GM21737 (cell line): ENCODE results near the gene RAF1.
"Not testable (repeated sequence)": the region's sequence is repeated elsewhere in the genome, so short reads cannot be mapped to it uniquely, and the experiment has no call there.

Experiments
- ATAC-seq: cut with Tn5 transposase; IDR thresholded peaks from one replicate; pipeline ENCODE4 v1.9.1; 2021; ENCODE audit warnings: mild to moderate bottlenecking, moderate library complexity; ENCODE audit not compliant: unreplicated experiment

Gene RAF1

DNA sequence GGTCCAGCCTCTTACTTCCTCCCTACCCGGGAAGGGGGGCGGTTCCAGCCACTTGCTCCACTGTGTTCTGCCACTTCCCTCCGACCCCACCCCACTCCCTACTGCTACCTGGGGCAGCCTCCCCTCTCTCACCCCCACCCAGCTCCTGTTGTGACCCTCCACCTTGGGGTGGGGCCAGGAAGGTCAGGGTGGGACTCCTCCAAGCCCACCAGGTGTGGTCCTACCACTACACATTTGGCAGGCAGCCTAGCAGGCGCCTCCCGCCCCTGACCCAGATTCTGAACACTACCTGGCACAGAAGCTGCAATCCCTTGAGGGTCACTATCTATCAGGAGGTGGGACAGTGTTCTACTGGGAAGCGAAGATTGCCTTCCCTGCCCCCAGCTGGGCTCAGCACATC, 13.7 kb upstream of the RAF1 start:
- no peak for ATAC-seq

DNA sequence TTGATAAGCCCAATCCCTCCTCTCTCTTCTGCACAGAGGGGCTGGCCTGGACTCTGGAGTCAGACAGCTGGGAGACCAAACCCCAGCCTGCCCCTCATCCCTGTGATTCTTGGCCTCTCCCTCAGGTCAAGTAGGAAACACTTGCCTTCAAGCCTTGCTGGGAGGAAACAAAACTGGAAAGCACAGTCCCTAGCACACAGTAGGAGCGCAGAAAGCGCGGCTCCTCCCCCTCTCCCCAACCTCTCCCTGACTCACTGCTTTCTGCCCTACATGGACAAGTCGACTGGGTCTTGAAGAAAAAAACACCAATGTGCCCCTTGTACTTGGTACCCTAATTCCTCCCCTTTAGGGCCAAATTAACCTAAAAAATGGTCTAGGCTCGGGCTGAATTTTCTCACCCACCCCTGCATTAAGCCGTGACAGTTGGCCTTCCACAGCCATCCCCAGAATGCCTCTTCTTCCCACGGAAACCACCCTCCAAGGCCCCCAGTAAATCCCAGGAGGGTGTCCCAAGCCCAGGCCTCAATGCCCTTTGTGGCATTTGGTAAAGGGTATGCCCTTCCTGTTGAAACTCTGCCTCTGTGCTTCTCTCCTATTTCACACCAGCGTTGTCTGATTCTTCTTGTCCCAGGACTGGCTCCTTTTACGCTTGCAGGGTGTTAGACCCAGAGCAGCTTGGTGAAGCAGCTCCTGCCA, 11.3 kb upstream of the RAF1 start:
- ATAC-seq, result no peak

GRCh38 chr3:12673956-12674736, 10.2 kb upstream of the RAF1 start:
- not testable (repeated sequence) for ATAC-seq

- no peak for ATAC-seq
Measured at GRCh38 chr3:12671120-12671450, 7.2 kb upstream of the RAF1 start.

DNA sequence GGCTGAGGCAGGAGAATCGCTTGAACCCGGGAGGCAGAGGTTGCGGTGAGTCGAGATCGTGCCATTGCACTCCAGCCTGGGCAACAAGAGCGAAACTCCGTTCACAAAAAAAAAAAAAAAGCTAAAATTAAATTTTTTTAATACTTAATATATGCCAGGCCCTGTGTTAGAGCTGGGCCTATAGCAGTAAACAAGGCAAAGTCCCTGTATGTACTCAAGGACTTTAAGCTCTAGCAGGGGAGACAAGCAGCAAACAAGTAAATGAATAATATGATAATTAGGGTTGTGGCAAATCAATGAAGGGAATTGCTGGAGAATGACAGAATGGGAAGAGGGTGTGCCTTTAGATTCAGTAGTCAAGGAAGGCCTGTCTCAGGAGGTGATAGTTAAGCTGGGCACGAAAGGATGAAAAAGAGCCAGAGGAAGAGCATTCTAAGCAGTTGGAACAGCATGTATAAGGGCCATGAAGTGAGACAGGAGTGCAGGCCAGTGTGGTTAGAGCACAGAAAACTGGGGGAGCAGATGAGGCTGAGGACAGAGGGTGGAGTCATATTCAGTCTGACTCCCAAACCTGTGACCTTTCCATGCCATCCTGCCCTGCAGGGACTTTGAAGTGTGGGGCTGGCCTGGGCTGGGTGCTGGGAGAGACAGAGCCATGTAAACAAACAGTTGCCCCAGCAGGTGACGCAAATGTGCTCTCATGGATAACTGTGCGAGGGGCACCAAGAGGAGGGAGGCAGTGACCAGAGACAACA, 6.6 kb upstream of the RAF1 start:
- no peak for ATAC-seq

DNA sequence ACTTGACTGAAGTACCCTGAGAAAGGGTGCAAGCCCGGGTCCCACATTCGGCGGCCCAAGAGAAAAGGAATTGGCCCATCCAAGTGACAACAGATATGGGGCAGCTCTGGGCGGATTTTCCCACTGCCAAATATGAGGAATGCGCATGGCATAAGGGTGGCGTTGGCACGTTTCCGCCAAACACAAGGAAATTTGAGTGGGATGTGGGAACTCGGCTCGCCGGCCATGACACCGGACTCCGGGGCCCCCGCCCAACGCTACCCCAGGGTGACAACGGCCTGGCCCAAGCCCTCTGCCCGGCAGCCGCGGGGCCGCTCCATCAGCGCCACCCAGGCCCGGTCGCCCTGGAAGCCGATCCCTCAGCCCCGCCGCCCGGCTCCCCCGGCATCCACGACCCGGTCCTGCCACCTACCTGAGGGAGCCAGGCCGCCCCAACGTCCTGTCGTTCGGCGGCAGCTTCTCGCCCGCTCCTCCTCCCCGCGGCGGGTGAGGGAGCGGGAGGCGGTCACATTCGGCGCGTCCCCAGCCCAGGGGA, 449 bp downstream of the RAF1 start:
- ATAC-seq, result peak; percentile 35

DNA sequence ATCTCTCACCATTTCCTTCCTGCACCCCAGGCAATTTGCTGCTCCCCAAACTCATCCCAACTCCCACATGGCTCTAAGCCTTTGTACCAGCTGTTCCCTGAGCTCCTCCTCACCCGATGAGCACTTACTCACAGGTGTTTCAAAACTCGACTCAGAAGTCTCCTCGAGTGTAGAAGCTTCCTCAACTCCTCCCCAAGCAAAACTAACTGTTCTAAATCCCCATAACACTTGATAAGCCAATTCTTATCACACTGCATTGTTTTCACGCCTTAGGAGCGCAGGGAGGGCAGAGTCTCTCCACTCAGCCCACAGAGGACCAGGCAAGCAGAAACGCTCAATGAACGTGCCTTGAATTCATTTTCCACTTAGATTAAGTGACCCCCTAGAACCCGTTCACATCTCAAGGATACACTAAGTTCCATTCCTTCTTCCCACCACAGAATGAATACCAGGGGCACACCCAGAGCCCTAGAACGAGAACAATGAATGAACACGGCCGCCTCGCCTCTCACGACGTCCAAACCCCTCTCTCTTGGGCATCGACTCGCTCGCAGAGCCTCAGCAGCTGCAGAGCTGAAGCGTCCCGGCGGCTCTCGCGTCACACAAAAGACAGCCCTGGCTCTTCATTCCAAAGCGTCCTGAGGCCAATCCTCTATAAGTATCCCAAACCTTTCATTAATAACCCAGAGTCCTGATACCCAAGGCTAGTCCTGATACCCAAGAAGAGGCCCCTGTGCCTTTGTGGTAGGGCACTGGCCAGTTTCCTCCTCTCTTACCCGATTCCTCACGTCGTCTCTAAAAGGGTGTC, 1.1 kb downstream of the RAF1 start:
- no peak for ATAC-seq

DNA sequence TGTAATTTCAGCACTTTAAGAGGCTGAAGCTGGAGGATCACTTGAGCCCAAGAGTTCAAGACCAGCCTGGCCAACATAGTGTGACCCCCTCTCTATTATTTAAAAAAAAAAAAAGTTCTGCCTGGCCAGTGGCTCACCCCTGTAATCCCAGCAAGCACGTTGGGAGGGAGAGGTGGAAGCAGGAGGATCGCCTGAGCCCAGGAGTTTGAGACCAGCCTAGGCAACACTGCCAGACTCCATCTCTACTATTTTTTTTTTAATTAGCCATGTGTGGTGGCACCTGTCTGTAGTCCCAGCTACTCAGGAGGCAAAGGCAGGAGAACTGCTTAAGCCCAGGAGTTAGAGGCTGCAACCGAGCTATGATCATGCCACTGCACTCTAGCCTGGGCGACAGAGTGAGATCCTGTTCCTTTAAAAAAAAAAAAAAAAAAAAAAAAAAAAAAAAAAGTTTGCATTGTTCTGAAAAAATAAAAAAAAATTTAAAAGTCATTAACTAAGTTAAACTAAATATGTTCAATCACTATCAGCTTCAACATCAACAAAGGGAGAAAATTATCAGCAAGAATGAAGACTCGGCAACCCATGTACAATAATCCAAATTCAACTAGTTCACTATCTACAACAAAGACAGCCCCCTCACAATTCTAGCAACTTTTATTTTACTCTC, 1.9 kb downstream of the RAF1 start:
- no peak for ATAC-seq

DNA sequence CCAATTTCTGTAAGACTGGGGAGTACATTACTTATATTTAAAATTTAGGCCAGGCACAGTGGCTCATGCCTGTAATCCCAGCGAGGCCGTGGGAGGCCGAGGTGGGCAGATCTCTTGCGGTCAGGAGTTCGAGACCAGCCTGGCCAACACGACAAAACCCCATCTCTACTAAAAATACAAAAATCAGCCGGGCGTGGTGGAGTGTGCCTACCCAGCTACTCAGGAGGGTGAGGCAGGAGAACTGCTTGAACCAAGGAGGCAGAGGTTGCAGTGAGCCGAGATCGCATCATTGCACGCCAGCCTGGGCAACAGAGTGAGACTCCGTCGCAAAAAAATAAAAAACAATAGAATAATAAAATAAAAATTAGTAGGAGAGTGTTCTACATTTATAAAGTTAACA, 2.5 kb downstream of the RAF1 start:
- not testable (repeated sequence) for ATAC-seq

DNA sequence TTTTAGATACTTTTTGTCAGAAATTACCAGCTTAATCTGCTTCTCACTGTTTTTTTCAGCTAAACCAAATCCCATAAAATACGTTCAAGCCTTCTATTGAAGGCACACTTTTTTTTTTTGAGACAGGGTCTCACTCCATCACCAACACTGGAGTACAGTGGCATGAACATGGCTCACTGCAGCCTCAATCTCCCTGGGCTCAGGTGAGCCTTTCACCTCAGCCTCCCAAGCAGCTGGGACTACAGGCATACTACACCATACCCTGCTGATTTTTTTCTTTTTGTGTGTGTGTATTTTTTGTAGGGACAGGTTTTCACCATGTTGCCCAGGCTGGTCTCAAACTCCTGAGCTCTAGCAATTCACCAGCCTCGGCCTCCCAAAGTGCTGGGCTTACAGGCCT, 3.7 kb downstream of the RAF1 start:
- ATAC-seq, result no peak

DNA sequence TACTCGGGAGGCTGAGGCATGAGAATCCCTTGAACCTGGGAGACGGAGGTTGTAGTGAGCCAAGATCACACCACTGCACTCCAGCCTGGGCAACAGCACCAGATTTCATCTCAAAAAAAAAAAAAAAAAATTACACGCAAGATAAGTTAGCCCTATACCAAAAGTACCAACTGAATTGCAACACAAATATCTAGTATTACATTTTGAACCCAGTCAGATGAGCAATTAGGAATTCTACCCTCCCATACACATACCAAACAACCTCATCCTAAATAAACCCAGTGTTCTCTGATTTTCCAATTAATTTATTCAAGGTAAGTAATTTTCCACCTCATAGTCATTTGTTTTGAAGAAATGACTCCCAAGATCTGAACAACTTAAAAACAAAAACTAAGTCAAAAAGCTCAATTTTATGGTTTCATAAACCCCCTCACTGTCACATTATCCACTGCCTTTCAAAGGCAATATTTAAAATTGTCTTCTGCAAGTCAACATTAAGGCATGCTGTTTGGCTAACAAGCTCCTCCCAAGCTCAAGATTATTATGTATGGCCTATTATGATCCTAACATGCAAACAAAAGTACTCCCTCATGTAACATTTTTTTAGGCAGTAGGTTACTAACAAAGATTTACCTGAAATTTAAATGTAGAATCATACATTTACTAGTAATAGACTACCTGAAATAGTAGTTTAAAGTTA, 4.5 kb downstream of the RAF1 start:
- ATAC-seq, result no peak

- no peak for ATAC-seq
Measured at GRCh38 chr3:12658593-12659058, 5.3 kb downstream of the RAF1 start.

GRCh38 chr3:12656850-12657249, 7.1 kb downstream of the RAF1 start:
- ATAC-seq, result no peak

- ATAC-seq, result no peak
Measured at GRCh38 chr3:12656193-12656592, 7.7 kb downstream of the RAF1 start.

DNA sequence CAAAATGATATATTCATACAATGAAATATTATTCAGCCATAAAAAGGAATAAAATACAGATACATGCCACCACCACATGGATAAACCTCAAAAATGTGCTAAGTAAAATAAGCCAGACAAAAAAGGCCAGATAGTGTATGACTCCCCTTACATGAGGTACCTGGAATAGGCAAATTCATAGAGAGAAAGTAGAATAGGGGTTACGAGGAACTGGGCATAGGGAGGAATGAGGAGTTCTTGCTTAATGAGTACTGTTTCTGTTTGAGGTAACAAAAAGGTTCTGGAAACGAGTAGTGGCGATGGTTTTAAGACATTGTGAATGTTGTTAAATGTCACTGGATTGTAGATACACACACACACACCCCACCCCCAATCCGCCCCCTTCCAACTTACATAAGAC, 8.2 kb downstream of the RAF1 start:
- no peak for ATAC-seq

DNA sequence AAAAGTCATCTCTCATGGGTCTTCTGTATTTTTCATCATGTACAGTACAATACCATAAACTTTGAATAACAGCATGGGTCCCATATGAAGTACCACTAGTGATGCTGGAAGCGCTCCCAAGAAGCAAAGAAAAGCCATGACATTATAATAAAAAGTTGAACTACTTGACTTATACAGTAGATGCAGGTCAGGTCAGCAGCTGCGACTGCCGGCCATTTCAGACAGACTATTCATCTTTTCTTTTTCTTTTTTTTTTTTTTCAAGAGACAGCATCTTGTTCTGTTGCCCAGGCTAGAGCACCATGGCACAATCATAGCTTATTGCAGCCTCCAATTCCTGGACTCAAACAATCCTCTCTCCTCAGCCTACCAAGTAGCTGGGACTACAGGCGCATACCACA, 10.2 kb downstream of the RAF1 start:
- no peak for ATAC-seq

GRCh38 chr3:12648384-12648959, 15.4 kb downstream of the RAF1 start:
- peak; percentile 44 for ATAC-seq

- no peak for ATAC-seq
Measured at GRCh38 chr3:12644331-12644937, 19.5 kb downstream of the RAF1 start.

- no peak for ATAC-seq
Measured at GRCh38 chr3:12643724-12644123, 20.2 kb downstream of the RAF1 start.
